Transverse colon (tissue), 4 donors: ENCODE measurements around the gene TAS1R3. TPM values are rescaled to one million over a fixed set of nuclear protein-coding genes. Genes with fewer than 3 reads are reported as not detected.

Source experiments
- DNase-seq: peaks from one replicate; pipeline ENCODE4 v3.0.0-alpha.2; 2019
- H3K27ac ChIP-seq, 4 donors: fragments of 200-600 bp; sonication (generic); 2 replicates each; pipeline ENCODE4 v1.5.1; 2016 to 2018; ENCODE audit warnings: inconsistent platforms in 4 of 4
- H3K27me3 ChIP-seq: fragments of 200-600 bp; sonication (generic); 2 replicates; pipeline ENCODE4 v1.5.1; 2017; ENCODE audit warnings: inconsistent platforms
- H3K36me3 ChIP-seq, 4 donors: fragments of 200-600 bp; sonication (generic); 2 replicates each; pipeline ENCODE4 v1.5.1; 2017 to 2019; ENCODE audit warnings: inconsistent platforms in 4 of 4
- H3K4me1 ChIP-seq, 4 donors: fragments of 200-600 bp; sonication (generic); 2 replicates each; pipeline ENCODE4 v1.5.1; 2017 to 2020; ENCODE audit warnings: inconsistent platforms in 4 of 4
- H3K4me3 ChIP-seq, 4 donors: fragments of 200-600 bp; sonication (generic); 1 replicate in 1 of 4; 2 replicates in 3 of 4; pipeline versions ENCODE4 v1.5.1 to v1.6.1; 2017 to 2019; ENCODE audit warnings: inconsistent platforms in 4 of 4
- H3K9me3 ChIP-seq, 2 donors: fragments of 200-600 bp; sonication (generic); 2 replicates each; pipeline ENCODE4 v1.5.1; 2017 to 2019; ENCODE audit warnings: inconsistent platforms in 2 of 2
- CTCF ChIP-seq, 5 experiments: fragments of 200-600 bp in 3 of 5; fragments of 450-650 bp in 2 of 5; sonication (generic) in 3 of 5; IDR thresholded peaks; 1 replicate in 2 of 5; 2 replicates in 3 of 5; pipeline ENCODE4 v1.5.1; 2016 to 2017; ENCODE audit warnings: antibody characterized with exemption in 5 of 5, inconsistent platforms in 3 of 5, mild to moderate bottlenecking in 2 of 5, moderate library complexity in 1 of 5
- EP300 ChIP-seq: sonication (generic); formaldehyde crosslinking; IDR thresholded peaks from one replicate; pipeline ENCODE4 v1.6.1; 2017; ENCODE audit warnings: antibody characterized with exemption, low read depth
- POLR2A ChIP-seq: fragments of 450-650 bp; IDR thresholded peaks from one replicate; pipeline ENCODE4 v1.6.1; 2016; ENCODE audit warnings: antibody characterized with exemption, mild to moderate bottlenecking, moderate library complexity
- POLR2AphosphoS5 ChIP-seq, 3 donors: sonication (generic); formaldehyde crosslinking; IDR thresholded peaks; one replicate each; pipeline ENCODE4 v1.6.1; 2016; ENCODE audit warnings: antibody characterized with exemption in 3 of 3
- WGBS, 2 donors: methylation state at CpG; one replicate each; pipeline ENCODE4 v1.1.5; 2018; ENCODE audit warnings: low coverage in 1 of 2; 5-methylcytosine and 5-hydroxymethylcytosine counted together
- in situ Hi-C, 4 donors: fragments of 200-750 bp; cut with MboI; loops; one replicate each; pipeline versions ENCODE4 v1.15.0 to v1.15.1; 2017; ENCODE audit warnings: low sequenced_read_pairs in 3 of 4, low pct_ligation_motif_present in 1 of 4, low pct_unique_long_range_greater_than_20kb in 1 of 4
- intact Hi-C: fragments of 100-400 bp; cut with DNase I; formaldehyde crosslinking; loops from one replicate; pipeline ENCODE4 v1.15.1; 2023; ENCODE audit warnings: low total_unique reads
- total RNA-seq, 4 donors: library from RNA; depleted of rRNA; stranded (reverse); fragments of >200 nt; gene quantifications; one replicate each; pipeline ENCODE4 v1.1.0, GENCODE V29; 2016

TAS1R3 gene
- total RNA-seq, 4 donors from 2014 or later: 0.40 to 2.0 (median 1.9) TPM; not detected in 1

DNA sequence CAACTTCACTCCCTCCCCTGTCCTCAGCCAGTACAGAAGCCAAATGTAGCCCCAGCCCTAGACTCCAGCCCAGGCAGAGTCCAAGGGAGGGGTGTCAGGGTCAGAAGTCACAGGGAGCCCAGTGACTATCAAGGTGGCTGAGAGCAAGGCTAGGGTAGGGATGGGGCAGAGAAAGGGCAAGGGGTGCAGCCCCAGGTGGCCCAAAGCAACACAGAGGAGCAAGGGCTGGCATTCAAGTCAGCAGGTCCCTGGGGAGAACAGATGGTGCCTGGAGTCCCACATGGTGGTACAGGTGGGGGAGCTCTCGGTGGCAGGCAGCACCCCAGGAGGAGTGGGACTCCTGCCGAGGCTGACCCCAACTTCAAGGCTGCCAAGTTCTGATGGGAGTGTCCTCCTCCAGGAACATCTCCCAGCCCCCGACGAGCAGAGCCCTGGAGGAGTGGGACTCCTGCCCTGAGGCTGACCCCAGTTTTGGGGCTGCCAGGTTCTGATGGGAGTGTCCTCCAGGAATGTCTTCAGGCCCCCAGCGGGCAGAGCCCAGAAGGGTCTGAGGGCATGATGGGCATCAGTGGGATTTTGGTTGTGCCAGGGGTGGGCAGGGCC is 21.8 kb downstream of the TAS1R3 start:
- peak overlapping the region in 2 of 4 donors; percentile 47 to 68 for H3K27ac ChIP-seq
- intact Hi-C loops (no loop called here), in situ Hi-C loops (no loop called here)
- 43% methylated on average over 4 of the region's 5 CpGs; no CpG with 5 or more reads in 1 of the 2 donors for WGBS, 2 donors
- no peak for TF ChIP-seq POLR2A
- TF ChIP-seq POLR2AphosphoS5 (IDR thresholded peaks at IDR 0.05): no peak
- no peak for TF ChIP-seq EP300
- TF ChIP-seq CTCF (IDR thresholded peaks at IDR 0.05): no peak
- H3K9me3 ChIP-seq: no peaks in the 10 kb centered on the region
- no peak for DNase-seq
- H3K27me3 ChIP-seq: peaks cover 47% of the 10 kb centered on the region
- no peak overlapping the region for H3K4me3 ChIP-seq
- no peaks in the 10 kb centered on the region for H3K36me3 ChIP-seq
- H3K4me1 ChIP-seq: peaks cover 23 to 51% (median 40%) of the 10 kb centered on the region in 4 donors

DNA sequence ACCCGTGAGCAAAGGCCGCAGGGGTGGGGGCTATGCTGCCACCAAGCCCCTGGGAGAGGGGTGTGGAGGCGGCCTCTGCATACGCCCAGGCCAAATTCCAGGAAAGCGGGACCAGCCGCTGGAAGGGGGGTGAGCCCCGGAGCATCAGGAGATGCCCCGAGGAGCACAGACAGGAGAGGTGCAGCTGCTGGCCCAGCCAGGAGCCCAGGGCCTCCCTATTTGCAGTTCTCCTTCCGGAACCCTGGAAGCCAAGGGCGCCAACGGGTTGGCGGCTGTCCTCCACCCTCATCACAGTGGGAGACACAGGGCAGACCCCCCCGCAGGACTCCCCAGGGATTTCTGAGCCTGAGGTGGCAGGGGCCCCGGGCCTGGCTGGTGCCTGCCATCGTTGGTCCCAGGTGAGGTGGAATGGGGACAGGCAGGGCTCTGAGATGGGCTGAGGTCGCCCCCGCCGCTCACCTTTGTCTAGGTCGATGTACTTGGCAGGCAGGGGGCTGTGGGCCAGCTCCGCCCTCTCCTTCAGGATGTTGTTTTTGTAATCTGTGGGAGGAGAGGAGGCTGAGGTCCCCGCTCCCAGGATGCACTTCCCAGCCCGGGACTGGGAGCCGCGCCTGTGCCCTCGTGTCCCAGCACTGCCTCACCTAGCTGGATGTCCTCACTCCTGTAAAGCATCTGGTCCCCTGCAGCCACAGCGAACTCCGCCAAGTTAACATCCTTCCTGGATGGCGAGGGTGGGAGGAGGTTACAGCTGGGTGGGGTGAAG is 22.5 kb downstream of the TAS1R3 start:
- peaks cover 54% of the 10 kb centered on the region for H3K27me3 ChIP-seq
- 30% methylated on average over 2 of the region's 28 CpGs; no CpG with 5 or more reads in 1 of the 2 donors for WGBS, 2 donors
- peak overlapping the region in 1 of 4 donors; percentile 68 for H3K27ac ChIP-seq
- H3K4me3 ChIP-seq: no peak overlapping the region
- no peaks in the 10 kb centered on the region for H3K36me3 ChIP-seq
- no peak for DNase-seq
- peaks cover 21 to 47% (median 39%) of the 10 kb centered on the region in 4 donors for H3K4me1 ChIP-seq
- TF ChIP-seq CTCF (IDR thresholded peaks at IDR 0.05): no peak
- TF ChIP-seq POLR2A: no peak
- no peak for TF ChIP-seq POLR2AphosphoS5 (IDR thresholded peaks at IDR 0.05)
- TF ChIP-seq EP300: no peak
- H3K9me3 ChIP-seq: no peaks in the 10 kb centered on the region
- in situ Hi-C loops: no loop called here
- intact Hi-C loops: no loop called here

- WGBS, 2 donors: 63% methylated on average over 74 of the region's 116 CpGs; no CpG with 5 or more reads in 1 of the 2 donors
- H3K27me3 ChIP-seq: peaks cover 62% of the 10 kb centered on the region
- in situ Hi-C loops: no loop called here
- H3K4me3 ChIP-seq: no peak overlapping the region
- intact Hi-C loops: no loop called here
- H3K9me3 ChIP-seq: no peaks in the 10 kb centered on the region
- H3K4me1 ChIP-seq: peaks cover 21 to 57% (median 42%) of the 10 kb centered on the region in 4 donors
- no peak for DNase-seq
- TF ChIP-seq CTCF (IDR thresholded peaks at IDR 0.05) (no peak), POLR2AphosphoS5 (IDR thresholded peaks at IDR 0.05) (no peak)
- H3K36me3 ChIP-seq: no peaks in the 10 kb centered on the region
- peak overlapping the region in 3 of 4 donors; percentile 88 to 92 (median 90) for H3K27ac ChIP-seq
These were observed 23.5 kb downstream of the TAS1R3 start for GRCh38 chr1:1354271-1355247.

GRCh38 chr1:1355416-1355815 is 24.3 kb downstream of the TAS1R3 start:
- Histone ChIP-seq H3K4me1 (peaks cover 24 to 66% (median 42%) of the 10 kb centered on the region in 4 donors), H3K4me3 (peak overlapping the region in 2 of 4 donors; percentile 21 to 54), H3K9me3 (no peaks in the 10 kb centered on the region), H3K27me3 (peaks cover 70% of the 10 kb centered on the region), H3K36me3 (no peaks in the 10 kb centered on the region), H3K27ac (peak overlapping the region; percentile 86 to 92 (median 89))
- DNase-seq: no peak
- in situ Hi-C loops (no loop called here), intact Hi-C loops (no loop called here)
- WGBS, 2 donors: 8% methylated on average over 15 of the region's 52 CpGs; no CpG with 5 or more reads in 1 of the 2 donors
- TF ChIP-seq POLR2AphosphoS5 (IDR thresholded peaks at IDR 0.05): no peak
- no peak for TF ChIP-seq EP300
- TF ChIP-seq POLR2A: no peak
- TF ChIP-seq CTCF (IDR thresholded peaks at IDR 0.05): no peak
